Measurements from ENCODE around the gene DIP2B.
"Not testable (repeated sequence)": the region's sequence is repeated elsewhere in the genome, so short reads cannot be mapped to it uniquely, and the experiment has no call there.

Gene DIP2B

DNA sequence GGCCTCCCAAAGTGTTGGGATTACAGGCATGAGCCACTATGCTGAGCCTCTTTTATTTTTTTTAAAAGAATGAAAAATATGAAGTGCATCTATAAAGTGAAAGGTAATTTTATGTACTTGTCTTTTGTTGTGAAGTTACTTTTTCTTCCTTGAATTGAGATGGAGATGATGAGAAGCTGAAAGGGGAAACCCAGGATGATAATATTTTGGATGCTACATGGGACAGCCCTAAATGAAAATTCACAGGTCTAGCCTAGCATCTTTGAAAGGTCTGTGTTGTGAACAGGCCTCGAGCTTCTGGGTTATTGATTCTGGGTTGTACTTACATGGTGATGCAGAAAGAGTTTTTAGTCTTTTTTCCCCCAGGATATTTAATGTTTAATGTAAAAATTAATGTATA, 14.6 kb downstream of the DIP2B start:
- no peak for DNase-seq (ENCODE audit: low read depth)
- TF ChIP-seq, protein P1, sequence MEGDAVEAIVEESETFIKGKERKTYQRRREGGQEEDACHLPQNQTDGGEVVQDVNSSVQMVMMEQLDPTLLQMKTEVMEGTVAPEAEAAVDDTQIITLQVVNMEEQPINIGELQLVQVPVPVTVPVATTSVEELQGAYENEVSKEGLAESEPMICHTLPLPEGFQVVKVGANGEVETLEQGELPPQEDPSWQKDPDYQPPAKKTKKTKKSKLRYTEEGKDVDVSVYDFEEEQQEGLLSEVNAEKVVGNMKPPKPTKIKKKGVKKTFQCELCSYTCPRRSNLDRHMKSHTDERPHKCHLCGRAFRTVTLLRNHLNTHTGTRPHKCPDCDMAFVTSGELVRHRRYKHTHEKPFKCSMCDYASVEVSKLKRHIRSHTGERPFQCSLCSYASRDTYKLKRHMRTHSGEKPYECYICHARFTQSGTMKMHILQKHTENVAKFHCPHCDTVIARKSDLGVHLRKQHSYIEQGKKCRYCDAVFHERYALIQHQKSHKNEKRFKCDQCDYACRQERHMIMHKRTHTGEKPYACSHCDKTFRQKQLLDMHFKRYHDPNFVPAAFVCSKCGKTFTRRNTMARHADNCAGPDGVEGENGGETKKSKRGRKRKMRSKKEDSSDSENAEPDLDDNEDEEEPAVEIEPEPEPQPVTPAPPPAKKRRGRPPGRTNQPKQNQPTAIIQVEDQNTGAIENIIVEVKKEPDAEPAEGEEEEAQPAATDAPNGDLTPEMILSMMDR (IDR thresholded peaks at IDR 0.05; ENCODE audit: low read depth, low read length, missing control alignments): no peak

DNA sequence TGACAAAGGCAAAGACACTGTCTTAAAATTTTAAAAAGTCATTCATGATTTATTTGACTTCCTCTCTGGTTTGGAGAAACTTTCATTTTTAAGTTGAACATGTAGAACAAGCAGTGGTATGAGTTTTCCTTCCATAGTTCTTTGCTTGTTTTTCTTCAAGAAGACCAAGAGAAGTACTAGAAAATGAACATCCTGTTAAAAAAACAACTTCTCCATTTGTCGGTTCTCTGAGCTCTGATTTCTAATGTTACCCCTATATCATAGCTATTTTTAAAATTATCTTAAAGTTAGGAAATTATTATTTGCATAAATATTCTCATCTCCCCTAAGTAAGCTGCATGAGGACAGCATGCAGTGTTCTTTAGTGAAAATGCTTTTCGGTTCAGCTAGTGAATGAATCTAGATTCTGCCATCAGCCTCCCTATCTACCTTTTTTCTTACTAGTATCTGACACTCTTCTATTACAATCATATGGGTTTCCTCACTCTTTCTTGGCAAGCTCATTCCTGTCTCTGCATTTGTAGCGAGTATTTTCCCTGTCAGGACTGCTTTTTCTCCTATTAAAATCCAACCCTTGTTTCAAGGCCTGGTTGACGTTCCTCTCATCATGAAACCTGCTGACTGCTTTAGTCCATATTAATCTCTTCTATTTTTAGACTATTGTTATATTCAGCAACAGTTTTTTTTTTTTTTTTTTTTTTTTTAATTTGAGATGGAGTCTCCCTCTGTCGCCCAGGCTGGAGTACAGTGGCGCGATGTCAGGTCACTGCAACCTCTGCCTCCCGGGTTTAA, 15.8 kb downstream of the DIP2B start:
- DNase-seq (ENCODE audit: low read depth): no peak
- H3K4me3 ChIP-seq (ENCODE audit: low read depth, low read length): no peak overlapping the region; the same call in 1 of the 2 replicates
- TF ChIP-seq, protein P1 (IDR thresholded peaks at IDR 0.05; ENCODE audit: low read depth, low read length, missing control alignments): no peak

More for the DNA sequence above, 14.6 kb downstream of the DIP2B start:
- no peak overlapping the region for H3K4me3 ChIP-seq (ENCODE audit: low read depth, low read length)

DNA sequence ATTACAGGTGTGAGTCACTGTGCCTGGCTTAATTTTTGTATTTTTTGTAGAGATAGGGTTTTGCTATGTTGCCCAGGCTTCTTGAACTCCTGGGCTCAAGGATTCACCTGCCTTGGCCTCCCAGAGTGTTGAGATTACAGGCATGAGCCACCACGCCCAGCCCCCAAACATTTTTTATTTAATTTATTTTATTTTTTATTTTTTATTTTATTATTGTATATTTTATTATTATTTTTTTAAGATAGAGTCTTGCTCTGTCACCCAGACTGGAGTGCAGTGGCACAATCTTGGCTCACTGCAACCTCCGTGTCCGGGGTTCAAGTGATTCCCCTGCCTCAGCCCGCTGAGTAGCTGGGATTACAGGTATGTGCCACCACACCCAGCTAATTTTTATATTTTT, 17.0 kb downstream of the DIP2B start:
- not testable (repeated sequence) for DNase-seq (ENCODE audit: low read depth); H3K4me3 ChIP-seq (ENCODE audit: low read depth, low read length)

- no peak for DNase-seq (ENCODE audit: low read depth)
- H3K4me3 ChIP-seq (ENCODE audit: low read depth, low read length): no peak overlapping the region
- TF ChIP-seq, protein P1 (IDR thresholded peaks at IDR 0.05; ENCODE audit: low read depth, low read length, missing control alignments): no peak
These were observed 19.0 kb downstream of the DIP2B start for GRCh38 chr12:50523772-50524171.

DNA sequence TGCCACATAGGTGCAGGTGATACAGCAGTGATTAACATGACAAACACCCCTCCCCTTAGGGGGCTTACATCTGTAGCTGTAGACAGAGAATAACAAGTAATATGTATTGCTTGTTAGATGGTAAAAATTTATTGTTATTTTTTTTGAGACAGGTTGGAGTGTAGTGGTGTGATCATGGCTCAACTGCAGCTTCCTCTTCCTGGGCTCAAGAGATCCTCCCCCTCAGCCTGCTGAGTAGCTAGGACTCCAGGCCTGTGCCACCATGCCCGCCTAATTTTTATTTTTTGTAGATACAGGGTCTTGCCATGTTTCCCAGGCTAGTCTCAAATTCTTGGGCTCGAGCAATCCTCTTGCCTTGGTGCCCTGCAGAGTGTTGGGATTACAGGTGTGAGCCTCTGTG, 19.8 kb downstream of the DIP2B start:
- TF ChIP-seq, protein P1 (IDR thresholded peaks at IDR 0.05; ENCODE audit: low read depth, low read length, missing control alignments): no peak
- no peak for DNase-seq (ENCODE audit: low read depth)
- H3K4me3 ChIP-seq (ENCODE audit: low read depth, low read length): no peak overlapping the region

- TF ChIP-seq, protein P1 (IDR thresholded peaks at IDR 0.05; ENCODE audit: low read depth, low read length, missing control alignments): no peak
- no peak overlapping the region for H3K4me3 ChIP-seq (ENCODE audit: low read depth, low read length)
- DNase-seq (ENCODE audit: low read depth): no peak
These were observed 20.6 kb downstream of the DIP2B start for GRCh38 chr12:50525422-50525821.

GRCh38 chr12:50527359-50527726, 22.6 kb downstream of the DIP2B start:
- DNase-seq (ENCODE audit: low read depth): no peak
- TF ChIP-seq, protein P1 (IDR thresholded peaks at IDR 0.05; ENCODE audit: low read depth, low read length, missing control alignments): no peak
- H3K4me3 ChIP-seq (ENCODE audit: low read depth, low read length): no peak overlapping the region

All from GM12864 (cell line).